HTERT RPE-1 (cell line): ENCODE measurements around the gene SKIC2.

Experiments used
- in situ Hi-C: fragments of 300-500 bp; cut with MboI; formaldehyde crosslinking; loops from 4 replicates; pipeline ENCODE4 v1.14.3; 2020; ENCODE audit warnings: low sequenced_read_pairs

Gene SKIC2

GRCh38 chr6:31945507-31946369 is 13.2 kb upstream of the SKIC2 start, which contains the start of gene CFB:
Gene CFB, plus strand, starts transcription at chr6:31946095. Its CDS starts 127 bp downstream, at chr6:31946222.
- in situ Hi-C loops = no loop called here

DNA sequence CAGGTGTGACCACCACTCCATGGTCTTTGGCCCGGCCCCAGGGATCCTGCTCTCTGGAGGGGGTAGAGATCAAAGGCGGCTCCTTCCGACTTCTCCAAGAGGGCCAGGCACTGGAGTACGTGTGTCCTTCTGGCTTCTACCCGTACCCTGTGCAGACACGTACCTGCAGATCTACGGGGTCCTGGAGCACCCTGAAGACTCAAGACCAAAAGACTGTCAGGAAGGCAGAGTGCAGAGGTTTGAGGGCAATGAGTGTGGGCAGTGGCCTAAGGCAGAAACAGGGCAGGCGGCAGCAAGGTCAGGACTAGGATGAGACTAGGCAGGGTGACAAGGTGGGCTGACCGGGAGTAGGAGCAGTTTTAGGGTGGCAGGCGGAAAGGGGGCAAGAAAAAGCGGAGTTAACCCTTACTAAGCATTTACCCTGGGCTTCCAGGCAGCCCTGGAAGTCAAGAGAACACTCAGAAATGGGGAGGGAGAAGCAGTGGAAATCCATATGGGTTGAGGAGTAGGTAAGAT is 12.5 kb upstream of the SKIC2 start:
- in situ Hi-C loops = no loop called here

- in situ Hi-C loops = no loop called here
Observed at GRCh38 chr6:31947070-31947675, 11.8 kb upstream of the SKIC2 start.

DNA sequence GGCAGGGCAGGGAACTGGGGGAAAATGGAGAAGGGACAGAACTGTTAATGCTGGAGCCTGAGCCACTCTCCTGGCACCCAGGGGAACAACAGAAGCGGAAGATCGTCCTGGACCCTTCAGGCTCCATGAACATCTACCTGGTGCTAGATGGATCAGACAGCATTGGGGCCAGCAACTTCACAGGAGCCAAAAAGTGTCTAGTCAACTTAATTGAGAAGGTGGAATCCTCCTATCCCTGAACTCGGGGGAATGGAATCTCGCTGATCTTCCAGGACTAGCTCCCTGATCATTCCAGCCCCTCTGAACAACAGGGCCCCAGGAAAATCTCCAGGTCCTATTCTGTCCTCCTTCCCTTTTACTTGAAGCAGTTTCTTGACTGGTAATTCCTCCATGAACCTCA is 11.1 kb upstream of the SKIC2 start:
- in situ Hi-C loops = no loop called here

- in situ Hi-C loops = no loop called here
Observed at GRCh38 chr6:31948306-31948705, 10.7 kb upstream of the SKIC2 start.

GRCh38 chr6:31948753-31949413 is 10.1 kb upstream of the SKIC2 start:
- in situ Hi-C loops = no loop called here

DNA sequence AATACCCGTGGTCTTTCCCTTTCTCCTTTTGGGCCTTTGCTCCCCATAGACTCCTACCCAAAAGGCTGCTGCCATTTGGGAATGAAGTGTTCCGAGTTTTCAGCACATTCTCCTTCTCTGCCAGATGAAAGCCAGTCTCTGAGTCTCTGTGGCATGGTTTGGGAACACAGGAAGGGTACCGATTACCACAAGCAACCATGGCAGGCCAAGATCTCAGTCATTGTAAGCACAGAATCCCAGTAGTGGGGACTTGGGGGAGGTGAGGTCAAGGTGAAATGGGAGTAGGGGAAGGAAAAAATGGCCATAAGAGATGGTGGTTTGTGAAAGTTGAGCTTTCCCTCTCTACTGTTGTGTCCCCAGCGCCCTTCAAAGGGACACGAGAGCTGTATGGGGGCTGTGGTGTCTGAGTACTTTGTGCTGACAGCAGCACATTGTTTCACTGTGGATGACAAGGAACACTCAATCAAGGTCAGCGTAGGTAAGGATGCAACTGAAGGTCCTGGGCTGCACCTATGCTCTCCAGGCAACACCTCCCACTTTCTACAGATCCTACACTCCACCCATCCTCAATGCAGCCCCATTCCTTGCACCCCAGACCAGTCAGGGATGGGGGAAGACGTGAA is 8.9 kb upstream of the SKIC2 start:
- in situ Hi-C loops = no loop called here

- in situ Hi-C loops = no loop called here
Observed at GRCh38 chr6:31952140-31952805, 6.7 kb upstream of the SKIC2 start.

DNA sequence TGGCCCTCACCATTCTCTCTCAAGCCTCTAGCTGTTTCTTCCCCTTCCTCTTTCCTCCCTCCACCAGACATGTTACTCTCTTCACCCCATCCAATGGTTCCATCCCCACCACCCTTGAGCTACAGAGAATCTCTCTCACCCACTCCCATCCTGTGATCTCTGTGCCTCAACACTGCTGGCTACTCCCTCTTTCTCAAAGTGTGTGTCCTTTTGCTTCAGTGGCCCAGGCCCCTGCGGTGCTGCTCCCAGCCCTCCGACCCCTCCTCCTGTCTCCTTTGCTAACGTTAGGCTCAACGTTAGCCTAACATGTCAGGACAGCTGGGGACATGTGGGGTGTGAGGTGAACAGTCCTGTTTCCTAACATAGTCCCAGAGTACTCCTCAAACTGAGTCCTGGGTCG is 6.1 kb upstream of the SKIC2 start:
- in situ Hi-C loops = no loop called here

DNA sequence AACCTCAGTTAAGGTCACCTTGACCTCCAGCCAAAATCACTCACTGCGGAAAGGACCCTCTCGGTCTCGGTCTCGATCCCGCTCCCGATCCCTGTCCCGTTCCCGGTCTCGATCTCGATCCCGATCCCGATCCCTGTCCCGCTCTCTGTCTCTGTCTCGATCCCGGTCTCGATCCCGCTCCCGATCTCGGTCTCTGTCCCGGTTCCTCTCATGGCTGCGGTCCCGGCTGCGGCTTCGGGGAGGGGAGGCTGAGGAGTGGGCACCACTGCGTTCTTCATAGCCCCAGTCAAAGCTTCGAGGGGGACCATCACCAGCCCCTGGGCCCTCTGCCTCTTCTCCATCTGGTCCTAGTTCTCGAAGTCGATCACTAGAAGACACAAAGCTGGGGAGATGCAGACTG is 4.5 kb upstream of the SKIC2 start:
- in situ Hi-C loops = no loop called here

DNA sequence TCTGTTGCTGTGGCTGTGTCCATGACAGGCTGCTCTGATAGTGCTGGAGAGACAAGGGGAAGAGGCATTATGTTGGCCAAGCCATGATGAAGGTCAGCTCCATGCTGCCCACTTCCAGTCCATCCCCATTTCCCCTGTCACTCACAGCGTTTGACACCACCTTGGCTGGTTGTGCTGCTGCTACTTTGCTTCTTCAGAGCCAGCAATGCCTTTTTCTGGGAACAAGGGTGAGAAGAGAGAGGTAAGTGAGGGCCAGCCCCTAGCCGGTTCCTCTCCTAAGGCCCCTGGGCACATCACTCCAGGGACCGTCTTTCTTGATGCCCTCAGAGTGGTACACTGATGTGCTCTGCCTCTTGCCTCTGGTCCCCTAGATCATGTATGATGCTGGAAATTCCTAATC is 2.2 kb upstream of the SKIC2 start:
- in situ Hi-C loops = no loop called here

GRCh38 chr6:31958412-31958740 is 599 bp upstream of the SKIC2 start:
- in situ Hi-C loops = no loop called here

GRCh38 chr6:31961616-31962015 is 2.6 kb downstream of the SKIC2 start:
- in situ Hi-C loops = no loop called here

GRCh38 chr6:31963921-31964320 is 4.9 kb downstream of the SKIC2 start:
- in situ Hi-C loops = no loop called here

GRCh38 chr6:31965700-31966099 is 6.7 kb downstream of the SKIC2 start:
- in situ Hi-C loops = no loop called here

GRCh38 chr6:31966506-31966905 is 7.5 kb downstream of the SKIC2 start:
- in situ Hi-C loops = no loop called here

DNA sequence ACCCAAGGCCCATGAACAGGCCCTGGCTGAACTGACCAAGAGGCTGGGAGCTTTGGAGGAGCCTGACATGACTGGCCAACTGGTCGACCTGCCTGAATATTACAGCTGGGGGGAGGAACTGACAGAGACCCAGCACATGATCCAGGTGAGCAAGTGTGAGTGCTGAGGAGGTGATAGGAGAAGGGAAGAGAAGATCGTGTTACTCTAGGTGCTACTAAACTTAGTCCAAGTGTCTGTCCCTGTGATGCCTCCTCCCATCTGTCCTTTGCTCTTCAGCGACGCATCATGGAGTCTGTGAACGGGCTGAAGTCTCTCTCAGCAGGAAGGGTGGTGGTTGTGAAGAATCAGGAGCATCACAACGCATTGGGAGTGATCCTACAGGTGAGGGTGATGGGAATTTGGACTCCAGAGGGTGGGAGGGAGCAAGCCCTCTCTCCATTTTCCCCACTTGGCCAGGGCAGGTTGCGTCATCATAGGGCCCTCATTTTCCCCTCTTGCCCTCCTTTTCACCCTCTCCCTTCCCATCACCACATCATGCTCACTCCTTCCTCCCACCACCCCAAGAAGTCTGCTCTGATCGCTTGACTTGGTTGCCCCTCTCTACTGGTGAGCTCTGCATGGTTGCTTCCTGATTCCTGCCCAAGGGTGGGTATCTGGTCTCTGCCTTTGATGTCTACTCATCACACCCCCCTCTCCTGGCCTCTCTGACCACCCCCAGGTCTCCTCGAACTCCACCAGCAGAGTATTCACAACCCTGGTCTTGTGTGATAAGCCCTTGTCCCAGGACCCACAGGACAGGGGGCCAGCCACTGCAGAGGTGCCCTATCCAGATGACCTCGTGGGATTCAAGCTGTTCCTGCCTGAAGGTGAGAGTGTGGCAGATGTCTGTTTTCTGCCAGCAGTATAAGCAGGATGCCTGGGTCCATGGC is 8.3 kb downstream of the SKIC2 start:
- in situ Hi-C loops = no loop called here

DNA sequence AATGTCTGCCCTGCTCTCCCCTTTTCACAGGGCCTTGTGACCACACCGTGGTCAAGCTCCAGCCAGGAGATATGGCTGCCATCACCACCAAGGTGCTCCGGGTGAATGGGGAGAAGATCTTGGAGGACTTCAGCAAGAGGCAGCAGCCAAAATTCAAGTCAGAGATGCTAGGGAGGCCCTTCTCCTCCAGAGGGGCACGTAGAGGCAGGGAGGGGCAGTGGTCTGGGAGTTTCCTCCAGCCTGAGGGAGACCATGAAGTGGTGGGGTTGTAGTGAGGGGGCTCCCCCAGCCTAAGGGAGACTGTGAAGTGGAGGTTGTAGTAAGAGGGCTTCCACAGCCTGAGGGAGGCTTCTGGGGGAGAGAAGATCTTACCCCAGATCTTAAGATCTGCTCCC is 8.9 kb downstream of the SKIC2 start:
- in situ Hi-C loops = no loop called here

GRCh38 chr6:31968326-31968725 is 9.4 kb downstream of the SKIC2 start:
- in situ Hi-C loops = no loop called here
